Naive B cell (primary cell): ENCODE measurements around the gene AARS2. TPM values are rescaled to one million over a fixed set of nuclear protein-coding genes. Genes with fewer than 3 reads are reported as not detected.
A peak's percentile ranks its signal among the peaks of the same experiment; 100 is the strongest.
"Not testable (repeated sequence)": the region's sequence is repeated elsewhere in the genome, so short reads cannot be mapped to it uniquely, and the experiment has no call there.

ENCODE experiments used
- ATAC-seq, 2 donors: fragments of 150-1000 bp; cut with Tn5 transposase; 2 replicates each; pipeline ENCODE4 v1.10.0; 2021; ENCODE audit warnings: low read depth in 2 of 2, mild to moderate bottlenecking in 2 of 2, moderate library complexity in 2 of 2
- DNase-seq: peaks from one replicate; pipeline ENCODE4 v3.0.0; 2022
- H3K27ac Mint-ChIP-seq, 6 donors: one replicate each; pipeline ENCODE4 v1.8.0; 2020 to 2022; ENCODE audit warnings: mild to moderate bottlenecking in 6 of 6, mixed read lengths in 6 of 6, moderate library complexity in 5 of 6, inconsistent platforms in 2 of 6
- H3K27me3 Mint-ChIP-seq, 3 donors: one replicate each; pipeline ENCODE4 v1.8.0; 2021 to 2022; ENCODE audit warnings: mixed read lengths in 3 of 3, mild to moderate bottlenecking in 1 of 3
- H3K36me3 Mint-ChIP-seq, 2 donors: one replicate each; pipeline ENCODE4 v1.8.0; 2020 to 2022; ENCODE audit warnings: mixed read lengths in 2 of 2, inconsistent platforms in 1 of 2, mild to moderate bottlenecking in 1 of 2
- H3K4me1 Mint-ChIP-seq, 3 donors: one replicate each; pipeline ENCODE4 v1.8.0; 2020 to 2022; ENCODE audit warnings: mixed read lengths in 3 of 3, inconsistent platforms in 1 of 3, mild to moderate bottlenecking in 1 of 3, moderate library complexity in 1 of 3
- H3K4me3 Mint-ChIP-seq, 8 donors: one replicate each; pipeline ENCODE4 v1.8.0; 2020 to 2022; ENCODE audit warnings: mild to moderate bottlenecking in 8 of 8, mixed read lengths in 8 of 8, moderate library complexity in 8 of 8, inconsistent platforms in 2 of 8
- H3K9me3 Mint-ChIP-seq, 7 donors: one replicate each; pipeline ENCODE4 v1.8.0; 2020 to 2022; ENCODE audit warnings: mixed read lengths in 7 of 7, mild to moderate bottlenecking in 5 of 7, inconsistent platforms in 2 of 7, moderate library complexity in 1 of 7
- polyA plus RNA-seq, 6 donors: library from polyadenylated mRNA; unstranded; fragments of 300-500 nt; fragmentation: Illumina TruSeq; gene quantifications; one replicate each; pipeline ENCODE4 v1.2.3, GENCODE V29; 2021; ENCODE audit warnings: low read depth in 6 of 6

AARS2 gene
- polyA plus RNA-seq: 10 to 100 TPM in 1 of 6 donors, 1 to 10 TPM in 5; 5.6 to 12.8 (median 7.8) TPM

GRCh38 chr6:44312901-44313788 lies at the start of gene AARS2:
Gene AARS2 (minus strand): TSS chr6:44313347. CDS start chr6:44313323, 24 bp downstream.
- ATAC-seq (peak; percentile 92 to 94), DNase-seq (peak; percentile 88)
- peak within 1 kb of the TSS; percentile 60 to 98 (median 94) for H3K27ac Mint-ChIP-seq
- peaks cover 17 to 25% (median 22%) of the 10 kb centered on the region in 3 donors for H3K4me1 Mint-ChIP-seq
- H3K36me3 Mint-ChIP-seq: peaks cover 8 to 16% of the 10 kb centered on the region in 2 donors
- H3K9me3 Mint-ChIP-seq: no peaks in the 10 kb centered on the region
- peaks cover 0 to 17% (median 10%) of the 10 kb centered on the region in 3 donors for H3K27me3 Mint-ChIP-seq
- H3K4me3 Mint-ChIP-seq: peak within 1 kb of the TSS; percentile 95 to 100 (median 99)

GRCh38 chr6:44361947-44362346 lies 48.8 kb upstream of the AARS2 start:
- Mint-ChIP-seq H3K27ac (peak overlapping the region in 1 of 6 donors; percentile 16), H3K4me1 (peaks cover 6 to 8% (median 7%) of the 10 kb centered on the region in 3 donors), H3K9me3 (peaks cover 0 to 4% (median 3%) of the 10 kb centered on the region in 7 donors), H3K36me3 (no peaks in the 10 kb centered on the region), H3K4me3 (no peak overlapping the region), H3K27me3 (peaks cover 20 to 31% (median 24%) of the 10 kb centered on the region in 3 donors)
- no peak for DNase-seq
- no peak for ATAC-seq

- no peak overlapping the region for H3K27ac Mint-ChIP-seq
- DNase-seq (no peak), ATAC-seq (no peak)
- H3K27me3 Mint-ChIP-seq: peaks cover 24 to 39% (median 32%) of the 10 kb centered on the region in 3 donors
- H3K4me3 Mint-ChIP-seq: no peak overlapping the region
- H3K36me3 Mint-ChIP-seq: no peaks in the 10 kb centered on the region
- peaks cover 6 to 8% (median 7%) of the 10 kb centered on the region in 3 donors for H3K4me1 Mint-ChIP-seq
- H3K9me3 Mint-ChIP-seq: peaks cover 0 to 16% (median 3%) of the 10 kb centered on the region in 7 donors
These were observed 46.8 kb upstream of the AARS2 start for GRCh38 chr6:44359973-44360372.

GRCh38 chr6:44356487-44356886 lies 43.3 kb upstream of the AARS2 start:
- no peak for ATAC-seq
- Mint-ChIP-seq H3K27me3 (peaks cover 16 to 34% (median 32%) of the 10 kb centered on the region in 3 donors), H3K36me3 (no peaks in the 10 kb centered on the region), H3K4me3 (no peak overlapping the region), H3K9me3 (peaks cover 0 to 16% (median 3%) of the 10 kb centered on the region in 7 donors), H3K4me1 (no peaks in the 10 kb centered on the region), H3K27ac (no peak overlapping the region)
- no peak for DNase-seq

GRCh38 chr6:44355640-44356039 lies 42.5 kb upstream of the AARS2 start:
- Mint-ChIP-seq H3K36me3 (no peaks in the 10 kb centered on the region), H3K9me3 (peaks cover 0 to 16% (median 3%) of the 10 kb centered on the region in 7 donors), H3K4me3 (no peak overlapping the region), H3K27ac (no peak overlapping the region), H3K27me3 (peaks cover 16 to 32% (median 30%) of the 10 kb centered on the region in 3 donors), H3K4me1 (no peaks in the 10 kb centered on the region)
- ATAC-seq: no peak
- no peak for DNase-seq

- DNase-seq (no peak), ATAC-seq (no peak)
- Mint-ChIP-seq H3K27ac (no peak overlapping the region), H3K27me3 (peaks cover 13 to 26% (median 22%) of the 10 kb centered on the region in 3 donors), H3K4me3 (no peak overlapping the region), H3K4me1 (no peaks in the 10 kb centered on the region), H3K36me3 (no peaks in the 10 kb centered on the region), H3K9me3 (peaks cover 0 to 16% (median 3%) of the 10 kb centered on the region in 7 donors)
These were observed 40.2 kb upstream of the AARS2 start for GRCh38 chr6:44353336-44353735.

- H3K36me3 Mint-ChIP-seq: no peaks in the 10 kb centered on the region
- ATAC-seq (no peak), DNase-seq (no peak)
- no peak overlapping the region for H3K27ac Mint-ChIP-seq
- H3K9me3 Mint-ChIP-seq: peaks cover 0 to 15% (median 3%) of the 10 kb centered on the region in 7 donors
- no peak overlapping the region for H3K4me3 Mint-ChIP-seq
- peaks cover 7 to 16% (median 11%) of the 10 kb centered on the region in 3 donors for H3K27me3 Mint-ChIP-seq
- H3K4me1 Mint-ChIP-seq: no peaks in the 10 kb centered on the region
These were observed 39.1 kb upstream of the AARS2 start for GRCh38 chr6:44352259-44352658.

DNA sequence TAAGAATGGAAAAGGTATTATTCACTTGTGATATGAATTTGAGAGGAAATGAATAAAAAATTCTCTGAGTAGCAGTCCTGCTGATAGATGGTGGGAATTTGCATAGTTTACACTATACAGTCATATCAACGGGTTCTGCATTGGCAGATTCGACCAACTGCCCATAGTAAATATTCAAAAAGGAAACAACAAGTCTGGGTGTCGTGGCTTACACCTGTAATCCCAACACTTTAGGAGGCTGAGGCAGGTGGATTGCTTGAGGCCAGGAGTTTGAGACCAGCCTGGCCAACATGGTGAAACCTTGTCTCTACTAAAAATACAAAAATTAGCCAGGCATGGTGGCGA lies 37.5 kb upstream of the AARS2 start:
- not testable (repeated sequence) for H3K4me1 Mint-ChIP-seq, DNase-seq, ATAC-seq, H3K27ac Mint-ChIP-seq, H3K27me3 Mint-ChIP-seq, H3K9me3 Mint-ChIP-seq, H3K36me3 Mint-ChIP-seq, H3K4me3 Mint-ChIP-seq

- Mint-ChIP-seq H3K4me3 (no peak overlapping the region), H3K27ac (peak overlapping the region in 1 of 6 donors; percentile 11)
- DNase-seq: no peak
These were observed 36.9 kb upstream of the AARS2 start for GRCh38 chr6:44349904-44350649.

DNA sequence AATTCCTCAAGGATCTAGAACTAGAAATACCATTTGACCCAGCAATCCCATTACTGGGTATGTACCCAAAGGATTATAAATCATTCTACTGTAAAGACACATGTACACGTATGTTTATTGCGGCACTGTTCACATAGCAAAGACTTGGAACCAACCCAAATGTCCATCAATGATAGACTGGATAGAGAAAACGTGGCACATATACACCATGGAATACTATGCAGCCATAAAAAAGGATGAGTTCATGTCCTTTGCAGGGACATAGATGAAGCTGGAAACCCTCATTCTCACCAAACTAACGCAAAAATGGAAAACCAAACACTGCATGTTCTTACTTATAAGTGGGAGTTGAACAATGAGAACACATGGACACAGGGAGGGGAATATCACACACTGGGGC lies 33.7 kb upstream of the AARS2 start:
- not testable (repeated sequence) for ATAC-seq, H3K9me3 Mint-ChIP-seq, H3K27ac Mint-ChIP-seq, H3K4me3 Mint-ChIP-seq, H3K4me1 Mint-ChIP-seq, DNase-seq, H3K36me3 Mint-ChIP-seq
- H3K27me3 Mint-ChIP-seq: peaks cover 31 to 40% (median 37%) of the 10 kb centered on the region in 3 donors

More at GRCh38 chr6:44349904-44350649, 36.9 kb upstream of the AARS2 start:
- H3K36me3 Mint-ChIP-seq: no peaks in the 10 kb centered on the region
- peaks cover 8 to 9% (median 8%) of the 10 kb centered on the region in 3 donors for H3K27me3 Mint-ChIP-seq
- no peak for ATAC-seq
- no peaks in the 10 kb centered on the region for H3K4me1 Mint-ChIP-seq
- peaks cover 0 to 2% (median 0%) of the 10 kb centered on the region in 7 donors for H3K9me3 Mint-ChIP-seq

DNA sequence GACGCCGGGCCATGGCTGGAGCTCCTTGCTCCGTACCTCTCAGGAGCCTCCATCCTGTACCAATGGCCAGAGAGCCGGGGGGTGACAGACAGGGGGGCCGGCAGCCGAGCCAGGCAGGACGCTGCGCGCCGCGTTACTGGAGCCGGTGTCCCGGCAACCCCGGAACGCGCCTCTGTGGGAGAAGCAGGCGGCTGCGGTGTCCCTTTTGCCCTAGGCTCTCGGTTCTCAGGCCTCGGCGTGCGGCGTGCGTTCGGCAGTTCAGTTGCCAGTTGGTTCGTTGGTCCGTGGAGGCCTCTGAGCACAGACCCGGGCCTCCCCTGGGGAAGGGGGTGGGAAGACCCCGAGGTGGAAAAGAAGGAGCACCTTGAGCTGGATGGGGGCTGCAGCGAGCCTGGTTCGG lies 29.3 kb upstream of the AARS2 start, which contains the start of gene SPATS1:
Gene SPATS1 (plus strand): TSS at position 162 of the 400 bp plus-strand sequence. CDS start 446 bp downstream, outside the sequence.
- Mint-ChIP-seq H3K9me3 (peaks cover 0 to 2% (median 0%) of the 10 kb centered on the region in 7 donors), H3K4me1 (no peaks in the 10 kb centered on the region), H3K4me3 (no peak within 1 kb of the TSS), H3K27ac (peak within 1 kb of the TSS in 1 of 6 donors; percentile 52), H3K36me3 (no peaks in the 10 kb centered on the region), H3K27me3 (peaks cover 43 to 47% (median 44%) of the 10 kb centered on the region in 3 donors)
- DNase-seq (no peak), ATAC-seq (no peak)

GRCh38 chr6:44342052-44342451 lies 28.9 kb upstream of the AARS2 start:
- Mint-ChIP-seq H3K36me3 (no peaks in the 10 kb centered on the region), H3K9me3 (peaks cover 0 to under 1% (median 0%) of the 10 kb centered on the region in 7 donors), H3K4me3 (no peak overlapping the region), H3K27me3 (peaks cover 42 to 49% (median 47%) of the 10 kb centered on the region in 3 donors), H3K4me1 (no peaks in the 10 kb centered on the region), H3K27ac (no peak overlapping the region)
- ATAC-seq (no peak), DNase-seq (no peak)
